Neural progenitor cell (in vitro differentiated cells): Measurements from ENCODE around the gene MSTN. TPM values are rescaled to one million over a fixed set of nuclear protein-coding genes. Genes with fewer than 3 reads are reported as not detected.

Experiments used
- DNase-seq: peaks from one replicate; pipeline ENCODE4 v3.0.0-alpha.2; 2016; ENCODE audit warnings: low spot score
- H2AFZ ChIP-seq: fragments of 200-600 bp; sonication (generic); replicated peaks from 2 replicates; pipeline ENCODE4 v1.6.1; 2016; ENCODE audit warnings: antibody characterized with exemption
- H3F3A ChIP-seq: fragments of 200-600 bp; sonication (generic); 2 replicates; pipeline ENCODE4 v1.6.1; 2016; ENCODE audit warnings: antibody characterized with exemption, low read depth
- H3K27ac ChIP-seq: fragments of 200-600 bp; sonication (generic); 2 replicates; pipeline ENCODE4 v1.5.1; 2016; ENCODE audit warnings: mild to moderate bottlenecking
- H3K27me3 ChIP-seq: fragments of 200-600 bp; sonication (generic); 2 replicates; pipeline ENCODE4 v1.6.1; 2016; ENCODE audit warnings: mild to moderate bottlenecking, moderate library complexity
- H3K36me3 ChIP-seq: fragments of 200-600 bp; sonication (generic); 2 replicates; pipeline ENCODE4 v1.5.1; 2016
- H3K4me1 ChIP-seq: fragments of 200-600 bp; sonication (generic); 2 replicates; pipeline ENCODE4 v1.6.1; 2016; ENCODE audit warnings: mixed run types
- H3K4me2 ChIP-seq: fragments of 200-600 bp; sonication (generic); 2 replicates; pipeline ENCODE4 v1.6.1; 2016
- H3K4me3 ChIP-seq: fragments of 200-600 bp; sonication (generic); 2 replicates; pipeline ENCODE4 v1.5.1; 2016
- H3K79me2 ChIP-seq: fragments of 200-600 bp; sonication (generic); 2 replicates; pipeline ENCODE4 v1.6.1; 2016; ENCODE audit warnings: low read depth
- H3K9ac ChIP-seq: fragments of 200-600 bp; sonication (generic); 2 replicates; pipeline ENCODE4 v1.6.1; 2016
- H3K9me3 ChIP-seq: fragments of 200-600 bp; sonication (generic); 2 replicates; pipeline ENCODE4 v1.5.1; 2016; ENCODE audit warnings: low read depth
- H4K20me1 ChIP-seq: fragments of 200-600 bp; sonication (generic); 2 replicates; pipeline ENCODE4 v1.6.1; 2016; ENCODE audit warnings: low read depth
- H3K27ac Mint-ChIP-seq: 3 replicates; pipeline ENCODE4 v1.8.0; 2021; ENCODE audit warnings: mixed read lengths
- H3K27me3 Mint-ChIP-seq: 2 replicates; pipeline ENCODE4 v1.8.0; 2022; ENCODE audit warnings: low read depth, mild to moderate bottlenecking, inconsistent platforms, moderate library complexity, mixed read lengths; ENCODE audit not compliant: insufficient read depth
- H3K36me3 Mint-ChIP-seq: 3 replicates; pipeline ENCODE4 v1.8.0; 2021; ENCODE audit warnings: mixed read lengths
- H3K4me1 Mint-ChIP-seq: 3 replicates; pipeline ENCODE4 v1.8.0; 2021; ENCODE audit warnings: mixed read lengths
- H3K4me3 Mint-ChIP-seq: 3 replicates; pipeline ENCODE4 v1.8.0; 2021; ENCODE audit warnings: mild to moderate bottlenecking, moderate library complexity, mixed read lengths
- H3K9me3 Mint-ChIP-seq: 3 replicates; pipeline ENCODE4 v1.8.0; 2020; ENCODE audit warnings: mixed read lengths
- EZH2 ChIP-seq: fragments of 200-600 bp; sonication (generic); IDR thresholded peaks from 2 replicates; pipeline ENCODE4 v1.6.1; 2017; ENCODE audit warnings: antibody characterized with exemption, mild to moderate bottlenecking, moderate library complexity
- EZH2phosphoT487 ChIP-seq: fragments of 200-600 bp; sonication (generic); IDR thresholded peaks from 2 replicates; pipeline ENCODE4 v1.6.1; 2017; ENCODE audit warnings: antibody characterized with exemption
- total RNA-seq: library from RNA; depleted of rRNA; stranded (reverse); fragments of >200 nt; gene quantifications from 2 replicates; pipeline ENCODE4 v1.2.3, GENCODE V29; 2015; ENCODE audit warnings: low replicate concordance
- TF ChIP-seq, protein P1 (sequence below): fragments of 200-600 bp; sonication (generic); IDR thresholded peaks from 2 replicates; pipeline ENCODE4 v1.5.1; 2017; ENCODE audit warnings: antibody characterized with exemption, mild to moderate bottlenecking

Gene MSTN
- total RNA-seq, 1 donor from 2014 or later, result 0.54 TPM

GRCh38 chr2:190094316-190094871 lies 31.9 kb upstream of the MSTN start:
- no peaks in the 10 kb centered on the region for H3K36me3 Mint-ChIP-seq
- Histone ChIP-seq H3K36me3 (no peaks in the 10 kb centered on the region), H3K4me3 (no peak overlapping the region), H3K9ac (no peak overlapping the region), H3K9me3 (no peaks in the 10 kb centered on the region), H4K20me1 (no peaks in the 10 kb centered on the region), H3K27ac (no peak overlapping the region), H3K4me2 (no peak overlapping the region), H3K79me2 (no peaks in the 10 kb centered on the region), H2AFZ (peak overlapping the region; percentile 76), H3K27me3 (no peaks in the 10 kb centered on the region), H3K4me1 (peaks cover 7% of the 10 kb centered on the region), H3F3A (no peaks in the 10 kb centered on the region)
- H3K27me3 Mint-ChIP-seq, result no peaks in the 10 kb centered on the region
- TF ChIP-seq, protein P1, sequence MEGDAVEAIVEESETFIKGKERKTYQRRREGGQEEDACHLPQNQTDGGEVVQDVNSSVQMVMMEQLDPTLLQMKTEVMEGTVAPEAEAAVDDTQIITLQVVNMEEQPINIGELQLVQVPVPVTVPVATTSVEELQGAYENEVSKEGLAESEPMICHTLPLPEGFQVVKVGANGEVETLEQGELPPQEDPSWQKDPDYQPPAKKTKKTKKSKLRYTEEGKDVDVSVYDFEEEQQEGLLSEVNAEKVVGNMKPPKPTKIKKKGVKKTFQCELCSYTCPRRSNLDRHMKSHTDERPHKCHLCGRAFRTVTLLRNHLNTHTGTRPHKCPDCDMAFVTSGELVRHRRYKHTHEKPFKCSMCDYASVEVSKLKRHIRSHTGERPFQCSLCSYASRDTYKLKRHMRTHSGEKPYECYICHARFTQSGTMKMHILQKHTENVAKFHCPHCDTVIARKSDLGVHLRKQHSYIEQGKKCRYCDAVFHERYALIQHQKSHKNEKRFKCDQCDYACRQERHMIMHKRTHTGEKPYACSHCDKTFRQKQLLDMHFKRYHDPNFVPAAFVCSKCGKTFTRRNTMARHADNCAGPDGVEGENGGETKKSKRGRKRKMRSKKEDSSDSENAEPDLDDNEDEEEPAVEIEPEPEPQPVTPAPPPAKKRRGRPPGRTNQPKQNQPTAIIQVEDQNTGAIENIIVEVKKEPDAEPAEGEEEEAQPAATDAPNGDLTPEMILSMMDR, result no peak
- no peak for TF ChIP-seq EZH2
- TF ChIP-seq EZH2phosphoT487, result no peak
- no peak overlapping the region for H3K27ac Mint-ChIP-seq
- DNase-seq, result no peak
- peaks cover 11% of the 10 kb centered on the region for H3K9me3 Mint-ChIP-seq
- no peak overlapping the region for H3K4me3 Mint-ChIP-seq
- H3K4me1 Mint-ChIP-seq, result peaks cover 2% of the 10 kb centered on the region

DNA sequence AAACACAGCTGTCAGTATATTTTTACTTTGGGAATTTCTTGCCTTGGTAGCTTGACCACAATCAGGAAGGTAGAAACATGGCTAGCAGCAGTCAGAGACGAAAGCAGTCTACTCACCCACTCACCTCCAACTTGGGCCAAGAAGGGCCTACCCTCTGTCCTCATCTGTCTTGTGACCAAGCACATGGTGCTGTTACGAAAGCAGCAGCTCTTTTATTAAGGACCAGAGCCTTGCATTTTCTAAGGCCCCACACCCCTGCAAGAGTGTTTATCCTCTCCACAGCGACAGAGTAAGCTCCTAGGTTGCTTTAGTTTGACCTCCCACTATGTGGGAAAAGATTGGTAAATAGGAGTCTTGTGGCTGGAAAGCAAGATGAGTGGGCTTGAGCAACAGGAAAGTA lies 31.3 kb upstream of the MSTN start:
- Mint-ChIP-seq H3K27me3 (no peaks in the 10 kb centered on the region), H3K36me3 (no peaks in the 10 kb centered on the region), H3K4me1 (peaks cover 2% of the 10 kb centered on the region), H3K4me3 (no peak overlapping the region), H3K9me3 (peaks cover 10% of the 10 kb centered on the region), H3K27ac (no peak overlapping the region)
- no peaks in the 10 kb centered on the region for H3K36me3 ChIP-seq
- H3K27me3 ChIP-seq, result no peaks in the 10 kb centered on the region
- TF ChIP-seq, protein P1, result no peak
- TF ChIP-seq EZH2phosphoT487, result no peak
- no peaks in the 10 kb centered on the region for H3K79me2 ChIP-seq
- H3K4me3 ChIP-seq, result no peak overlapping the region
- H3F3A ChIP-seq, result no peaks in the 10 kb centered on the region
- no peak overlapping the region for H3K4me2 ChIP-seq
- H4K20me1 ChIP-seq, result no peaks in the 10 kb centered on the region
- H3K4me1 ChIP-seq, result peaks cover 6% of the 10 kb centered on the region
- H2AFZ ChIP-seq, result peak overlapping the region; percentile 76
- H3K27ac ChIP-seq, result no peak overlapping the region
- H3K9me3 ChIP-seq, result no peaks in the 10 kb centered on the region
- H3K9ac ChIP-seq, result no peak overlapping the region
- no peak for DNase-seq

DNA sequence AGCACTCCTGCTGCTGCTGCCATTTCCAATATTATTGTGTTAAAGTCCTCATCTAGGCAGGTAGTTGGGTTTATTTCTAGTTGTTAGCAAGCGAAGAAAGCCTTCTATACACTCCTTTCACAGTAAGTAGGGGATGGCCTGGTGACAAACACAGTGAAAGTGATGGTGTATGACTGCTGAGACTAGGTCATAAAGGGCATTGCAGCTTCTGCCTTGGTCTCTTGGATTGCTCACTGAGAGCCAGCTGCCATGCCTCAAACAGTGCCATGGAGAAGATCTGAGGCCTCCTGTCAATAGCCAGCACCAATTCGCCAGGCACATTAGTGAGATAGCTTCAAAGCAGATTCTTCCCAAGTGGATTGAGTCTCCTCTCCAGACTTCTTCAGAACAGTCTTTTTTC lies 27.6 kb upstream of the MSTN start:
- no peak overlapping the region for H3K27ac Mint-ChIP-seq
- no peaks in the 10 kb centered on the region for H3K36me3 Mint-ChIP-seq
- Histone ChIP-seq H3K36me3 (no peaks in the 10 kb centered on the region), H3K4me3 (no peak overlapping the region), H3K79me2 (no peaks in the 10 kb centered on the region), H4K20me1 (no peaks in the 10 kb centered on the region), H3K27ac (no peak overlapping the region), H3K4me2 (no peak overlapping the region), H3K9me3 (no peaks in the 10 kb centered on the region), H3K9ac (no peak overlapping the region), H3F3A (no peaks in the 10 kb centered on the region), H3K4me1 (peaks cover 6% of the 10 kb centered on the region), H3K27me3 (no peaks in the 10 kb centered on the region), H2AFZ (peak overlapping the region; percentile 65)
- H3K4me3 Mint-ChIP-seq, result no peak overlapping the region
- no peak for DNase-seq
- H3K4me1 Mint-ChIP-seq, result peaks cover 2% of the 10 kb centered on the region
- H3K27me3 Mint-ChIP-seq, result no peaks in the 10 kb centered on the region
- TF ChIP-seq EZH2phosphoT487 (no peak), EZH2 (no peak)
- TF ChIP-seq, protein P1, result no peak
- no peaks in the 10 kb centered on the region for H3K9me3 Mint-ChIP-seq
